Measurements from ENCODE around the gene HTR1E.

- no peak for TF ChIP-seq POLR2A (IDR thresholded peaks at IDR 0.05)
- TF ChIP-seq, protein P1, sequence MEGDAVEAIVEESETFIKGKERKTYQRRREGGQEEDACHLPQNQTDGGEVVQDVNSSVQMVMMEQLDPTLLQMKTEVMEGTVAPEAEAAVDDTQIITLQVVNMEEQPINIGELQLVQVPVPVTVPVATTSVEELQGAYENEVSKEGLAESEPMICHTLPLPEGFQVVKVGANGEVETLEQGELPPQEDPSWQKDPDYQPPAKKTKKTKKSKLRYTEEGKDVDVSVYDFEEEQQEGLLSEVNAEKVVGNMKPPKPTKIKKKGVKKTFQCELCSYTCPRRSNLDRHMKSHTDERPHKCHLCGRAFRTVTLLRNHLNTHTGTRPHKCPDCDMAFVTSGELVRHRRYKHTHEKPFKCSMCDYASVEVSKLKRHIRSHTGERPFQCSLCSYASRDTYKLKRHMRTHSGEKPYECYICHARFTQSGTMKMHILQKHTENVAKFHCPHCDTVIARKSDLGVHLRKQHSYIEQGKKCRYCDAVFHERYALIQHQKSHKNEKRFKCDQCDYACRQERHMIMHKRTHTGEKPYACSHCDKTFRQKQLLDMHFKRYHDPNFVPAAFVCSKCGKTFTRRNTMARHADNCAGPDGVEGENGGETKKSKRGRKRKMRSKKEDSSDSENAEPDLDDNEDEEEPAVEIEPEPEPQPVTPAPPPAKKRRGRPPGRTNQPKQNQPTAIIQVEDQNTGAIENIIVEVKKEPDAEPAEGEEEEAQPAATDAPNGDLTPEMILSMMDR (IDR thresholded peaks at IDR 0.05), result no peak
Observed at GRCh38 chr6:86916393-86916792, 20.9 kb upstream of the HTR1E start.
